Kidney (tissue), 14 donors: ENCODE data around the gene ARL5C. TPM values are rescaled to one million over a fixed set of nuclear protein-coding genes. Genes with fewer than 3 reads are reported as not detected.

Experiments
- DNase-seq, 5 donors: peaks; one replicate each; pipeline ENCODE4 v3.0.0-alpha.2; 2013 to 2020
- FAIRE-seq: peaks from 2 replicates; lab custom pipeline; 2012; peaks lifted over from hg19 to GRCh38; lab: Jason Lieb, UNC
- H3K27ac ChIP-seq, 2 donors: one replicate each; pipeline ENCODE4 v1.7.0; 2013; ENCODE audit warnings: low read depth in 2 of 2, low read length in 2 of 2, inconsistent platforms in 1 of 2
- H3K27me3 ChIP-seq: one replicate; pipeline ENCODE4 v1.7.1; 2013; ENCODE audit warnings: low read length, inconsistent platforms; ENCODE audit not compliant: control insufficient read depth, insufficient read depth
- H3K36me3 ChIP-seq, 3 donors: one replicate each; pipeline versions ENCODE4 v1.7.0 to v1.7.1; 2013; ENCODE audit warnings: low read length in 3 of 3, control low read depth in 1 of 3, inconsistent platforms in 1 of 3; ENCODE audit not compliant: insufficient read depth in 3 of 3, control insufficient read depth in 2 of 3
- H3K4me1 ChIP-seq, 3 donors: one replicate each; pipeline versions ENCODE4 v1.7.0 to v1.7.1; 2013; ENCODE audit warnings: low read length in 3 of 3, inconsistent platforms in 1 of 3, low read depth in 1 of 3; ENCODE audit not compliant: control insufficient read depth in 2 of 3, insufficient read depth in 2 of 3
- H3K4me3 ChIP-seq, 3 donors: one replicate each; pipeline versions ENCODE4 v1.7.0 to v1.8.1; 2013; ENCODE audit warnings: low read length in 3 of 3, control low read depth in 1 of 3, inconsistent platforms in 1 of 3
- H3K9ac ChIP-seq, 3 donors: one replicate each; pipeline versions ENCODE4 v1.7.0 to v1.7.1; 2013; ENCODE audit warnings: low read length in 3 of 3, control low read depth in 1 of 3, inconsistent platforms in 1 of 3
- H3K9me3 ChIP-seq, 3 donors: one replicate each; pipeline versions ENCODE4 v1.7.0 to v1.7.1; 2013; ENCODE audit warnings: low read length in 3 of 3, control low read depth in 1 of 3, inconsistent platforms in 1 of 3; ENCODE audit not compliant: control insufficient read depth in 2 of 3, insufficient read depth in 1 of 3
- intact Hi-C: fragments of 100-400 bp; cut with DNase I; formaldehyde crosslinking; loops from one replicate; pipeline ENCODE4 v1.11.1; 2022
- polyA plus RNA-seq: library from polyadenylated mRNA; stranded (reverse); fragments of 350-450 nt; fragmentation: Illumina TruSeq; extraction: RNeasy Lipid Tissue Mini Kit (QIAGEN cat#74804); gene quantifications from one replicate; pipeline ENCODE4 v1.2.3, GENCODE V29; 2014; ENCODE audit warnings: low read depth, low replicate concordance; ENCODE audit not compliant: insufficient read depth
- total RNA-seq: library from RNA; stranded (reverse); fragmentation: NEBNext Ultra II Directional; extraction: Animal tissue kit (Norgen Biotek cat#: 25700); gene quantifications from one replicate; pipeline ENCODE4 v1.2.1, GENCODE V29; 2021
- TF ChIP-seq, protein P1 (sequence below): IDR thresholded peaks from 3 replicates; pipeline ENCODE4 v1.5.1; 2012; ENCODE audit warnings: mild to moderate bottlenecking, moderate library complexity, borderline replicate concordance; ENCODE audit not compliant: insufficient read depth; ENCODE audit errors: extremely low read depth
- donor health status: control.
- donor health status: control.
- donor health status: control.
- donor health status: control.
- donor health status: control.
- donor health status: DM: yes; HTN: yes; CAD: no.
- donor health status: Normal renal cell carcinoma (clear cell type).

ARL5C gene
- total and polyA plus RNA-seq, 2 donors from 2014 or later: not detected

DNA sequence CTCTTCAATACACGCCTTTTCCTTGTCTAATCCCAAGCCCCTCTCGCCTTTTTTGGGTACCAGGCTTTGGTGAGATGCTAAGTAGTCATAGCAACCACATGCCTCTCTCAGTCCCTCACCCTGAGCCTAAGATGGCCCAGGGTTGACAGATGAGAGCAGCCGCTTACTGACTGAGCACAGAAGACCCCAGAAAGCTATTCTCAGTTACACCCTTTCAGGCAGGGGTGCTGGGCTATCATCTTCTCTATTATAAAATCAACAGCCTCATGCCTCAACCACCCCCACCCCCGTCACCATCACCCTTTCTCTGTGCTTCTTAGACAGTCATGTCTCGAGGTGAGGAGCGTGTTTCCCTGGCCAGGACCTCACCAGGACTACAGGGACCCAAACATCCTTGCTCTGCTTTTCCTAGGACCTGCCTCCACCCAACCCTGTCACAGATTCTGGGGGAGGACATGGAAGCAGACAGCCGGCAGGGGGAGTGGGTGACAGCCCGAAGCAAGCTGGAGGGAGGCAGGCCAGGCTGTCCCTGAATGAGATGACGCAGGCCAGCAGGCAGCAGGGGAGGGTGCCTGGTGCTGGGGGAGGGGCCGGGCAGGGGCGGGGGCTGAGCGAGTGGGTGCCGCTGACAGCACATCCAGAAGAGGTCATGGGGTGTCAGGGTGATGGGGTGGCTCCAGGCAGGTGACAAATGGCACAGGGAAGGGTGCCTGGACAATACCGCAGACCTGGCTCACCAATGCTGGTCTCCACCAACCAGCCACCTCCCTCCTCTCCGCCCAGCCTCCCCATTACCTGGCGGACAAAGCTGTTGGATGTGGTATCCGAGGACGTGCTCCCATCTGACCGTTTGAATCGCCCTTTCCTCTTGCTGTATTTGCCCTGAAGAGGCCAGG, 28.4 kb upstream of the ARL5C start:
- Histone ChIP-seq H3K4me1 (peaks cover 0 to 2% (median 0%) of the 10 kb centered on the region in 3 donors), H3K27ac (no peak overlapping the region), H3K36me3 (peaks cover 0 to 4% (median 0%) of the 10 kb centered on the region in 3 donors), H3K4me3 (no peak overlapping the region), H3K27me3 (no peaks in the 10 kb centered on the region), H3K9me3 (no peaks in the 10 kb centered on the region), H3K9ac (no peak overlapping the region)
- no peak for FAIRE-seq
- peak in 4 of 5 donors; percentile 75 to 89 (median 84) for DNase-seq
- intact Hi-C loops: no loop called here
- TF ChIP-seq, protein P1, sequence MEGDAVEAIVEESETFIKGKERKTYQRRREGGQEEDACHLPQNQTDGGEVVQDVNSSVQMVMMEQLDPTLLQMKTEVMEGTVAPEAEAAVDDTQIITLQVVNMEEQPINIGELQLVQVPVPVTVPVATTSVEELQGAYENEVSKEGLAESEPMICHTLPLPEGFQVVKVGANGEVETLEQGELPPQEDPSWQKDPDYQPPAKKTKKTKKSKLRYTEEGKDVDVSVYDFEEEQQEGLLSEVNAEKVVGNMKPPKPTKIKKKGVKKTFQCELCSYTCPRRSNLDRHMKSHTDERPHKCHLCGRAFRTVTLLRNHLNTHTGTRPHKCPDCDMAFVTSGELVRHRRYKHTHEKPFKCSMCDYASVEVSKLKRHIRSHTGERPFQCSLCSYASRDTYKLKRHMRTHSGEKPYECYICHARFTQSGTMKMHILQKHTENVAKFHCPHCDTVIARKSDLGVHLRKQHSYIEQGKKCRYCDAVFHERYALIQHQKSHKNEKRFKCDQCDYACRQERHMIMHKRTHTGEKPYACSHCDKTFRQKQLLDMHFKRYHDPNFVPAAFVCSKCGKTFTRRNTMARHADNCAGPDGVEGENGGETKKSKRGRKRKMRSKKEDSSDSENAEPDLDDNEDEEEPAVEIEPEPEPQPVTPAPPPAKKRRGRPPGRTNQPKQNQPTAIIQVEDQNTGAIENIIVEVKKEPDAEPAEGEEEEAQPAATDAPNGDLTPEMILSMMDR: no peak

DNA sequence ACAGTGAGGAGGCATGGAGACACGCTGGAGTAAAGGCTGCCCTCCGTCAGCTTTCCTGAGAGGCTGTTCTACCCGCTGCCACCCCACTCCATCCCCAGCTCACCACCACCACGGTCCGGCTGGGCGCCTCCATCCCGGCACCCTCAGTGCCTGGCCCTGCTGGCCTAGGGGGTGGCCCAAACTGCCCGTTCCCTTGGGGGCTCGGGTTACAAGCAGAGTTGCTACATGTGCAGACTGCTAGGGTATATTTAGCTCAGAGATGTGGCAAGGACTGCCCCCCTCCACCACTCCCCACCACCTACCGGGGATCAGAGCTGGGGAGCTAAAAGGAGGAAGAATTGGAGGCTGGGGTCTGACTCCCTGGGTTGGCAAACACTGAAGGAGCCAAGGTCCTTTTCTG, 27.4 kb upstream of the ARL5C start:
- H3K27me3 ChIP-seq: no peaks in the 10 kb centered on the region
- H3K4me3 ChIP-seq: no peak overlapping the region
- H3K27ac ChIP-seq: no peak overlapping the region
- FAIRE-seq: no peak
- intact Hi-C loops: no loop called here
- peak in 1 of 5 donors; percentile 47 for DNase-seq
- H3K4me1 ChIP-seq: peaks cover 0 to 2% (median 0%) of the 10 kb centered on the region in 3 donors
- H3K9ac ChIP-seq: no peak overlapping the region
- TF ChIP-seq, protein P1: no peak
- H3K9me3 ChIP-seq: no peaks in the 10 kb centered on the region
- H3K36me3 ChIP-seq: peaks cover 0 to 4% (median 0%) of the 10 kb centered on the region in 3 donors

DNA sequence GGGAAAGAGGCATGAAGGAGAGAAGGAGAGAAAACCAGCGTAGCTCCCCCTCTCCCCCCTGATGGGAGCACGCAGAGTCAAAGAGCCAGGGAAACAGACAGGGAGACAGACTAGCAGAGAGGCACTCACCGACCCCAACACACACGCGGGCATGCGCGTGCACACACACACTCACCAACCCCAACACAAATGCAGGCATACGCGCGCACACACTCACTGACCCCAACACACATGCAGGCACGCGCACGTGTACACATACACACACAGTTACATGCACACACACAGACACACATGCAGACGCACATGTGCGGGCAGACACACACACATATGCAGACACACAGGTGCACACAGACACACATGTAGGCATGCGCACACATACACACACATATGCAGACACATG, 26.9 kb upstream of the ARL5C start:
- DNase-seq: peak in 1 of 5 donors; percentile 41
- H3K4me1 ChIP-seq: peaks cover 0 to 2% (median 0%) of the 10 kb centered on the region in 3 donors
- no peak overlapping the region for H3K4me3 ChIP-seq
- TF ChIP-seq, protein P1: no peak
- no peak overlapping the region for H3K9ac ChIP-seq
- no peak for FAIRE-seq
- intact Hi-C loops: no loop called here
- H3K27ac ChIP-seq: no peak overlapping the region
- H3K9me3 ChIP-seq: no peaks in the 10 kb centered on the region
- H3K36me3 ChIP-seq: peaks cover 0 to 4% (median 0%) of the 10 kb centered on the region in 3 donors
- no peaks in the 10 kb centered on the region for H3K27me3 ChIP-seq
